Fibroblast of lung (primary cell): ENCODE results near the gene SELENOS. TPM values are rescaled to one million over a fixed set of nuclear protein-coding genes. Genes with fewer than 3 reads are reported as not detected.

ENCODE experiments used
- DNase-seq, 2 donors: peaks; one replicate each; pipeline versions ENCODE4 v3.0.0 to v3.0.0-alpha.2; 2010; ENCODE audit warnings: low read depth in 2 of 2
- H2AFZ ChIP-seq: 2 replicates; pipeline ENCODE4 v1.5.1; 2012; ENCODE audit warnings: low read length, control low read depth, inconsistent platforms
- H3K27ac ChIP-seq: 2 replicates; pipeline ENCODE4 v1.5.1; 2011; ENCODE audit warnings: low read length, control low read depth; ENCODE audit not compliant: insufficient read depth
- H3K27me3 ChIP-seq: 2 replicates; pipeline ENCODE4 v1.5.1; 2011; ENCODE audit warnings: mild to moderate bottlenecking, low read length; ENCODE audit not compliant: control insufficient read depth, insufficient read depth
- H3K36me3 ChIP-seq: 2 replicates; pipeline ENCODE4 v1.5.1; 2011; ENCODE audit warnings: low read length; ENCODE audit not compliant: control insufficient read depth, insufficient read depth
- H3K4me1 ChIP-seq: 2 replicates; pipeline ENCODE4 v1.5.1; 2011; ENCODE audit warnings: low read length; ENCODE audit not compliant: control insufficient read depth, insufficient read depth; ENCODE audit errors: extremely low read depth
- H3K4me2 ChIP-seq: 2 replicates; pipeline ENCODE4 v1.5.1; 2011; ENCODE audit warnings: low read length, control low read depth; ENCODE audit not compliant: insufficient read depth; ENCODE audit errors: extremely low read depth
- H3K4me3 ChIP-seq, 4 experiments: fragments of 200-600 bp in 1 of 4; sonication (generic) in 1 of 4; replicated peaks in 1 of 4; 2 replicates each; pipeline ENCODE4 v1.5.1; 2011 to 2016; ENCODE audit warnings: low read length in 4 of 4, low read depth in 3 of 4, mild to moderate bottlenecking in 3 of 4, control low read depth in 2 of 4, inconsistent platforms in 1 of 4, mixed read lengths in 1 of 4; ENCODE audit not compliant: insufficient read depth in 1 of 4; ENCODE audit errors: control extremely low read depth in 1 of 4
- H3K79me2 ChIP-seq: 2 replicates; pipeline ENCODE4 v1.5.1; 2012; ENCODE audit warnings: mild to moderate bottlenecking, low read length, inconsistent platforms; ENCODE audit not compliant: control insufficient read depth, insufficient read depth
- H3K9ac ChIP-seq: 2 replicates; pipeline ENCODE4 v1.5.1; 2011; ENCODE audit warnings: mild to moderate bottlenecking, low read length, control low read depth; ENCODE audit not compliant: insufficient read depth
- H3K9me3 ChIP-seq: 2 replicates; pipeline ENCODE4 v1.5.1; 2012; ENCODE audit warnings: low read depth, low read length; ENCODE audit not compliant: control insufficient read depth, insufficient read depth
- H4K20me1 ChIP-seq: 2 replicates; pipeline ENCODE4 v1.5.1; 2011; ENCODE audit warnings: low read length; ENCODE audit not compliant: control insufficient read depth, insufficient read depth; ENCODE audit errors: extremely low read depth
- CTCF ChIP-seq, 2 donors: IDR thresholded peaks in 1 of 2; conservative IDR thresholded peaks in 1 of 2; 1 replicate in 1 of 2; 2 replicates in 1 of 2; pipeline ENCODE4 v1.5.1; 2011 to 2012; ENCODE audit warnings: low read length in 2 of 2, control low read depth in 1 of 2, inconsistent platforms in 1 of 2, low read depth in 1 of 2, mild to moderate bottlenecking in 1 of 2
- EZH2 ChIP-seq: IDR thresholded peaks from 2 replicates; pipeline ENCODE4 v1.5.1; 2012; ENCODE audit warnings: low read length, control low read depth, mild to moderate bottlenecking; ENCODE audit errors: missing control alignments
- polyA plus RNA-seq, 2 donors: library from polyadenylated mRNA; depleted of rRNA in 1 of 2; stranded (reverse) in 1 of 2; unstranded in 1 of 2; fragments of >200 nt; gene quantifications; 2 replicates each; pipeline ENCODE4 v1.2.1, GENCODE V29; 2011 to 2012; ENCODE audit warnings: missing spikeins in 1 of 2
- total RNA-seq: library from RNA; depleted of rRNA; stranded (reverse); fragments of >200 nt; gene quantifications from 2 replicates; pipeline ENCODE4 v1.2.1, GENCODE V29; 2014

The SELENOS gene
- total and polyA plus RNA-seq, 2 donors (not counting 1 experiment from before 2014, with no cell fraction given), result 66.2 to 130 TPM

DNA sequence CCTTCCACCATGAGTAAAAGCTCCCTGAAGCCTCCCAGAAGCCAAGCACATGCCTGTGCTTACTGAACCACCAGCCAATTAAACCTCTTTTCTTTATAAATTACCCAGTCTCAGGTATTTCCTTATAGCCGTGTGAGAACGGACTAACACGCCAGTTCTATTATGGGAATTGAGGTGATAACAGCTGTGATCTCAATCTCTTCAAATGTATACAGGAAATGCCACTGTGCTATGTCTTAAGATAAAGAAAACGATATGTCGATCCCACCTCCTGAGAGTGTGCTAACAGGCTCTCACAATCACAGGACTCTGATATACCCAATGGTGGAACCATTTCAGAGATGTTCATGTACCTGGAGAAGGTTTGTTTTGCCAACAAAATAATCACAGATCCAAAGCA is 51.6 kb downstream of the SELENOS start:
- Histone ChIP-seq H4K20me1 (no peaks in the 10 kb centered on the region), H3K27me3 (no peaks in the 10 kb centered on the region), H3K4me1 (peaks cover 2% of the 10 kb centered on the region), H3K4me2 (no peak overlapping the region), H3K9me3 (no peaks in the 10 kb centered on the region), H3K79me2 (peaks cover 95% of the 10 kb centered on the region), H3K27ac (no peak overlapping the region), H3K36me3 (no peaks in the 10 kb centered on the region), H2AFZ (no peak overlapping the region), H3K9ac (no peak overlapping the region), H3K4me3 (no peak overlapping the region)
- DNase-seq, result peak in 1 of 2 donors; percentile 36
- TF ChIP-seq CTCF (conservative IDR thresholded peaks at IDR 0.05 in 1 of 2, IDR thresholded peaks at IDR 0.05 in 1 of 2; ENCODE audit: low read depth in 1 of 2, low read length in 2 of 2) (no peak), EZH2 (no peak)

Other genes starting within 250 kb of the SELENOS start
- gene CHSY1, start 25.4 kb downstream of the SELENOS start, total RNA-seq, result 26.7 and 28.6 TPM in 2 replicates
- 52.1 and 57.0 TPM in 2 replicates for gene CHSY1, start 25.4 kb downstream of the SELENOS start, polyA plus RNA-seq
- gene SNRPA1, start 17.8 kb upstream of the SELENOS start, total RNA-seq, result 7.7 and 12.9 TPM in 2 replicates
- gene SNRPA1, start 17.8 kb upstream of the SELENOS start, polyA plus RNA-seq, result 90.3 and 118 TPM in 2 replicates
- gene PCSK6, start 212.2 kb upstream of the SELENOS start, total RNA-seq, result 0.83 and 1.0 TPM in 2 replicates
- gene PCSK6, start 212.2 kb upstream of the SELENOS start, polyA plus RNA-seq, result 0.02 and 1.5 TPM in 2 replicates